CD4-positive, alpha-beta memory T cell (primary cell): Measurements from ENCODE around the gene P3H3. TPM values are rescaled to one million over a fixed set of nuclear protein-coding genes. Genes with fewer than 3 reads are reported as not detected.

Experiments used
- CTCF ChIA-PET: fragments of 350-600 bp; sonication (Branson Sonifier 250); formaldehyde crosslinking; loops from one replicate; lab custom pipeline; 2021; ENCODE audit warnings: inconsistent platforms; ENCODE audit not compliant: partially characterized antibody; lab: Charles Lee
- POLR2A ChIA-PET: fragments of 350-600 bp; sonication (Branson Sonifier 250); formaldehyde crosslinking; loops from one replicate; lab custom pipeline; 2021; ENCODE audit not compliant: partially characterized antibody; lab: Charles Lee
- DNase-seq, 5 donors: peaks; one replicate each; pipeline versions ENCODE4 v3.0.0 to v3.0.0-alpha.2; 2020 to 2022; ENCODE audit warnings: mixed read lengths in 1 of 5
- H3K27ac ChIP-seq: one replicate; pipeline ENCODE4 v1.7.0; 2013; ENCODE audit warnings: low read depth, low read length
- H3K27me3 ChIP-seq: 2 replicates; pipeline ENCODE4 v1.7.0; 2013; ENCODE audit warnings: mild to moderate bottlenecking, low read length, moderate library complexity; ENCODE audit not compliant: insufficient read depth
- H3K36me3 ChIP-seq: 2 replicates; pipeline ENCODE4 v1.7.0; 2013; ENCODE audit warnings: mild to moderate bottlenecking, low read length, moderate library complexity; ENCODE audit not compliant: insufficient read depth
- H3K4me1 ChIP-seq: 2 replicates; pipeline ENCODE4 v1.7.0; 2013; ENCODE audit warnings: mild to moderate bottlenecking, low read length, moderate library complexity; ENCODE audit not compliant: insufficient read depth
- H3K4me3 ChIP-seq, 2 donors: one replicate each; pipeline ENCODE4 v1.7.0; 2013; ENCODE audit warnings: low read length in 2 of 2, mild to moderate bottlenecking in 1 of 2
- H3K9me3 ChIP-seq, 2 donors: one replicate each; pipeline ENCODE4 v1.7.0; 2013; ENCODE audit warnings: low read length in 2 of 2, control low read depth in 1 of 2; ENCODE audit not compliant: control insufficient read depth in 1 of 2
- H3K27ac Mint-ChIP-seq, 7 donors: one replicate each; pipeline ENCODE4 v1.8.0; 2020 to 2021; ENCODE audit warnings: mixed read lengths in 7 of 7, mild to moderate bottlenecking in 6 of 7, inconsistent platforms in 3 of 7, moderate library complexity in 3 of 7
- H3K27me3 Mint-ChIP-seq, 2 donors: one replicate each; pipeline ENCODE4 v1.8.0; 2020 to 2021; ENCODE audit warnings: mixed read lengths in 2 of 2
- H3K36me3 Mint-ChIP-seq, 2 donors: one replicate each; pipeline ENCODE4 v1.8.0; 2020 to 2021; ENCODE audit warnings: mixed read lengths in 2 of 2, inconsistent platforms in 1 of 2, mild to moderate bottlenecking in 1 of 2
- H3K4me1 Mint-ChIP-seq, 4 donors: one replicate each; pipeline ENCODE4 v1.8.0; 2020 to 2021; ENCODE audit warnings: mixed read lengths in 4 of 4, mild to moderate bottlenecking in 1 of 4
- H3K4me3 Mint-ChIP-seq, 8 donors: one replicate each; pipeline ENCODE4 v1.8.0; 2020 to 2021; ENCODE audit warnings: mixed read lengths in 8 of 8, mild to moderate bottlenecking in 7 of 8, moderate library complexity in 6 of 8, inconsistent platforms in 3 of 8
- H3K9me3 Mint-ChIP-seq, 8 donors: one replicate each; pipeline ENCODE4 v1.8.0; 2020 to 2021; ENCODE audit warnings: mixed read lengths in 8 of 8, mild to moderate bottlenecking in 5 of 8, inconsistent platforms in 3 of 8, moderate library complexity in 1 of 8
- intact Hi-C: fragments of 100-400 bp; cut with micrococcal nuclease; formaldehyde crosslinking; loops from one replicate; pipeline ENCODE4 v1.15.1; 2023
- polyA plus RNA-seq, 2 donors: library from polyadenylated mRNA; unstranded; fragments of 300-500 nt; fragmentation: Illumina TruSeq; gene quantifications; one replicate each; pipeline ENCODE4 v1.2.3, GENCODE V29; 2021
- total RNA-seq, 2 experiments: library from RNA; stranded (reverse); gene quantifications; one replicate each; pipeline ENCODE4 v1.2.3, GENCODE V29; 2021

Gene P3H3
- 10 to 100 TPM; 11.2 to 11.8 TPM for total RNA-seq
- 1 to 10 TPM in 1 of 2 donors, under 1 TPM in 1; 0.72 to 1.2 TPM for polyA plus RNA-seq

GRCh38 chr12:6827982-6828780 lies at the start of gene P3H3:
P3H3 (plus strand) TSS chr12:6828407; CDS start chr12:6828441, 34 bp downstream.
- intact Hi-C loops = loop anchor here (5.0 to 10.0 kb wide), 2 partner anchors 141 to 263 kb away; partner anchors contain the start of genes NOP2 and ZNF384
- Histone ChIP-seq H3K4me3 (peak within 1 kb of the TSS; percentile 57 to 58), H3K9me3 (no peaks in the 10 kb centered on the region), H3K4me1 (peaks cover 28% of the 10 kb centered on the region), H3K27ac (no peak within 1 kb of the TSS), H3K36me3 (no peaks in the 10 kb centered on the region), H3K27me3 (peaks cover 10% of the 10 kb centered on the region)
- H3K36me3 Mint-ChIP-seq = no peaks in the 10 kb centered on the region
- H3K27ac Mint-ChIP-seq = peak within 1 kb of the TSS; percentile 72 to 89 (median 81)
- ChIA-PET CTCF (interaction anchor here (1.4 to 18.9 kb wide), 7 partner anchors 24 to 104 kb away, joined by 3 to 303 read pairs (median 10); partner anchors contain the start of genes CD4, COPS7A, LAG3 and MLF2), POLR2A (interaction anchor here (0.6 to 3.6 kb wide), 16 partner anchors 12 to 367 kb away, joined by 3 to 26 read pairs (median 7); partner anchors contain the start of genes CD4, CDCA3, COPS7A and GNB3)
- DNase-seq = peak in 1 of 5 donors; percentile 37
- H3K4me1 Mint-ChIP-seq = peaks cover 9 to 37% (median 18%) of the 10 kb centered on the region in 4 donors
- peaks cover 6 to 28% of the 10 kb centered on the region in 2 donors for H3K27me3 Mint-ChIP-seq
- H3K9me3 Mint-ChIP-seq = no peaks in the 10 kb centered on the region
- peak within 1 kb of the TSS; percentile 86 to 92 (median 90) for H3K4me3 Mint-ChIP-seq

GRCh38 chr12:6778574-6779550 lies 49.3 kb upstream of the P3H3 start:
- DNase-seq = peak; percentile 84 to 90 (median 84)
- peaks cover 0 to 3% of the 10 kb centered on the region in 2 donors for H3K36me3 Mint-ChIP-seq
- peak overlapping the region; percentile 49 to 98 (median 90) for H3K27ac Mint-ChIP-seq
- Histone ChIP-seq H3K27me3 (peaks cover 6% of the 10 kb centered on the region), H3K9me3 (no peaks in the 10 kb centered on the region), H3K4me3 (peak overlapping the region in 1 of 2 donors; percentile 58), H3K27ac (peak overlapping the region; percentile 6), H3K4me1 (peaks cover 28% of the 10 kb centered on the region), H3K36me3 (no peaks in the 10 kb centered on the region)
- peak overlapping the region; percentile 67 to 97 (median 86) for H3K4me3 Mint-ChIP-seq
- CTCF ChIA-PET = interaction anchor here (0.6 to 28.3 kb wide), 23 partner anchors 8 to 216 kb away, joined by 3 to 343 read pairs (median 4); partner anchors contain the start of genes CD4, COPS7A, GPR162 and MLF2
- H3K4me1 Mint-ChIP-seq = peaks cover 22 to 66% (median 45%) of the 10 kb centered on the region in 4 donors
- peaks cover 6 to 21% of the 10 kb centered on the region in 2 donors for H3K27me3 Mint-ChIP-seq
- intact Hi-C loops = loop anchor here (1.0 to 2.0 kb wide), 5 partner anchors 26 to 216 kb away; partner anchors contain the start of gene MLF2
- POLR2A ChIA-PET = interaction anchor here (0.6 to 3.5 kb wide), 7 partner anchors 9 to 176 kb away, joined by 3 to 22 read pairs (median 3); partner anchors contain the start of genes CD4, MLF2, PTMS and ZNF384
- H3K9me3 Mint-ChIP-seq = peaks cover 0 to 3% (median 0%) of the 10 kb centered on the region in 8 donors

- DNase-seq = no peak
- intact Hi-C loops = loop anchor here (1.0 to 10.0 kb wide), 6 partner anchors 27 to 355 kb away; partner anchors contain the start of gene MLF2
- Histone ChIP-seq H3K27ac (no peak overlapping the region), H3K27me3 (no peaks in the 10 kb centered on the region), H3K36me3 (no peaks in the 10 kb centered on the region), H3K4me1 (peaks cover 28% of the 10 kb centered on the region), H3K4me3 (no peak overlapping the region), H3K9me3 (no peaks in the 10 kb centered on the region)
- H3K36me3 Mint-ChIP-seq = peaks cover 0 to 3% of the 10 kb centered on the region in 2 donors
- POLR2A ChIA-PET = interaction anchor here (1.1 to 5.2 kb wide), 5 partner anchors 9 to 27 kb away, joined by 3 to 26 read pairs (median 10); partner anchors contain the start of genes CD4, MLF2 and PTMS
- peak overlapping the region in 6 of 7 donors; percentile 42 to 94 (median 71) for H3K27ac Mint-ChIP-seq
- H3K27me3 Mint-ChIP-seq = peaks cover 2 to 12% of the 10 kb centered on the region in 2 donors
- H3K4me3 Mint-ChIP-seq = peak overlapping the region in 1 of 8 donors; percentile 39
- H3K9me3 Mint-ChIP-seq = peaks cover 0 to 3% (median 0%) of the 10 kb centered on the region in 8 donors
- peaks cover 18 to 67% (median 41%) of the 10 kb centered on the region in 4 donors for H3K4me1 Mint-ChIP-seq
- CTCF ChIA-PET = interaction anchor here (0.6 to 28.3 kb wide), 21 partner anchors 8 to 334 kb away, joined by 3 to 343 read pairs (median 5); partner anchors contain the start of genes CD4, COPS7A, GPR162 and LAG3
Measured at GRCh38 chr12:6779708-6780432, 48.3 kb upstream of the P3H3 start.

GRCh38 chr12:6780573-6780972 lies 47.6 kb upstream of the P3H3 start:
- Mint-ChIP-seq H3K27me3 (peaks cover 0 to 7% of the 10 kb centered on the region in 2 donors), H3K4me3 (no peak overlapping the region), H3K4me1 (peaks cover 15 to 67% (median 39%) of the 10 kb centered on the region in 4 donors), H3K9me3 (peaks cover 0 to 3% (median 0%) of the 10 kb centered on the region in 8 donors), H3K36me3 (peaks cover 0 to 3% of the 10 kb centered on the region in 2 donors), H3K27ac (peak overlapping the region in 4 of 7 donors; percentile 22 to 86 (median 59))
- no peaks in the 10 kb centered on the region for H3K9me3 ChIP-seq
- CTCF ChIA-PET = interaction anchor here (0.6 to 28.3 kb wide), 18 partner anchors 9 to 333 kb away, joined by 3 to 343 read pairs (median 4); partner anchors contain the start of genes CD4, COPS7A, GPR162 and LAG3
- H3K27ac ChIP-seq = no peak overlapping the region
- no peak for DNase-seq
- no peak overlapping the region for H3K4me3 ChIP-seq
- H3K27me3 ChIP-seq = no peaks in the 10 kb centered on the region
- no peaks in the 10 kb centered on the region for H3K36me3 ChIP-seq
- H3K4me1 ChIP-seq = peaks cover 31% of the 10 kb centered on the region
- intact Hi-C loops = loop anchor here (10.0 kb wide), 1 partner anchor 356 kb away; no protein-coding TSS in a partner anchor
- POLR2A ChIA-PET = interaction anchor here (0.7 to 5.2 kb wide), 5 partner anchors 9 to 170 kb away, joined by 3 to 26 read pairs (median 10); partner anchors contain the start of genes CD4 and MLF2

- Mint-ChIP-seq H3K4me1 (peaks cover 21 to 73% (median 50%) of the 10 kb centered on the region in 4 donors), H3K9me3 (peaks cover 0 to 3% (median 0%) of the 10 kb centered on the region in 8 donors), H3K27ac (peak overlapping the region in 5 of 7 donors; percentile 42 to 64 (median 57)), H3K36me3 (peaks cover 0 to 3% of the 10 kb centered on the region in 2 donors), H3K4me3 (no peak overlapping the region), H3K27me3 (peaks cover 0 to 5% of the 10 kb centered on the region in 2 donors)
- Histone ChIP-seq H3K4me1 (peaks cover 46% of the 10 kb centered on the region), H3K27me3 (no peaks in the 10 kb centered on the region), H3K4me3 (no peak overlapping the region), H3K36me3 (no peaks in the 10 kb centered on the region), H3K9me3 (no peaks in the 10 kb centered on the region), H3K27ac (no peak overlapping the region)
- intact Hi-C loops = loop anchor here (10.0 kb wide), 1 partner anchor 357 kb away; no protein-coding TSS in a partner anchor
- ChIA-PET CTCF (interaction anchor here (0.9 to 28.3 kb wide), 7 partner anchors 10 to 178 kb away, joined by 3 to 343 read pairs (median 20); partner anchors contain the start of genes GPR162, MLF2, P3H3 and PTMS), POLR2A (interaction anchor here (1.0 to 5.2 kb wide), 7 partner anchors 8 to 214 kb away, joined by 3 to 26 read pairs (median 3); partner anchors contain the start of genes MLF2, NOP2 and PTMS)
- DNase-seq = no peak
Measured at GRCh38 chr12:6782119-6782518, 46.1 kb upstream of the P3H3 start.
